Neural cell (in vitro differentiated cells): ENCODE results near the gene EMC10. TPM values are rescaled to one million over a fixed set of nuclear protein-coding genes. Genes with fewer than 3 reads are reported as not detected.
A peak's percentile ranks its signal among the peaks of the same experiment; 100 is the strongest.

Experiments
- H2AFZ ChIP-seq: fragments of 200-600, 300-800 bp; sonication (generic), shearing (Covaris generic); 2 replicates; pipeline ENCODE4 v1.6.0; 2014; ENCODE audit warnings: low read depth, mild to moderate bottlenecking, antibody characterized with exemption, low read length, moderate library complexity
- H3F3A ChIP-seq: fragments of 200-600 bp; shearing (Covaris generic); 2 replicates; pipeline ENCODE4 v1.6.1; 2016; ENCODE audit warnings: mild to moderate bottlenecking, moderate library complexity, mixed read lengths, antibody characterized with exemption, low read length; ENCODE audit not compliant: insufficient read depth, poor library complexity, severe bottlenecking
- H3K27ac ChIP-seq: fragments of 200-600, 300-800 bp; sonication (generic), shearing (Covaris generic); 2 replicates; pipeline ENCODE4 v1.5.1; 2014; ENCODE audit warnings: mild to moderate bottlenecking, low read length, moderate library complexity
- H3K27me3 ChIP-seq: fragments of 300-800, 200-600 bp; sonication (generic), shearing (Covaris generic); 2 replicates; pipeline ENCODE4 v1.6.0; 2014; ENCODE audit warnings: mild to moderate bottlenecking, low read depth, low read length, moderate library complexity; ENCODE audit not compliant: insufficient read depth
- H3K36me3 ChIP-seq: fragments of 300-800, 200-600 bp; sonication (generic), shearing (Covaris generic); 2 replicates; pipeline ENCODE4 v1.5.1; 2014; ENCODE audit warnings: mild to moderate bottlenecking, antibody characterized with exemption, low read length, moderate library complexity; ENCODE audit not compliant: insufficient read depth
- H3K4me2 ChIP-seq: fragments of 300-800, 200-600 bp; sonication (generic), shearing (Covaris generic); 2 replicates; pipeline ENCODE4 v1.6.0; 2014; ENCODE audit warnings: mild to moderate bottlenecking, low read length
- H3K4me3 ChIP-seq: fragments of 300-800, 200-600 bp; sonication (generic), shearing (Covaris generic); 2 replicates; pipeline ENCODE4 v1.5.1; 2014; ENCODE audit warnings: mild to moderate bottlenecking, low read length, moderate library complexity
- H3K79me2 ChIP-seq: fragments of 200-600 bp; shearing (Covaris generic); replicated peaks from 2 replicates; pipeline ENCODE4 v1.6.0; 2014; ENCODE audit warnings: mild to moderate bottlenecking, low read length, moderate library complexity; ENCODE audit not compliant: insufficient read depth
- H3K9ac ChIP-seq: fragments of 300-800, 200-600 bp; sonication (generic), shearing (Covaris generic); 2 replicates; pipeline ENCODE4 v1.6.1; 2016; ENCODE audit warnings: mild to moderate bottlenecking, low read length, mixed read lengths
- H3K9me2 ChIP-seq: fragments of 200-600 bp; shearing (Covaris generic); 2 replicates; pipeline ENCODE4 v1.6.1; 2016; ENCODE audit warnings: mild to moderate bottlenecking, low read length, mixed read lengths; ENCODE audit not compliant: insufficient read depth
- H3K9me3 ChIP-seq: fragments of 200-600, 300-800 bp; sonication (generic), shearing (Covaris generic); 2 replicates; pipeline ENCODE4 v1.6.1; 2016; ENCODE audit warnings: mild to moderate bottlenecking, mixed run types, low read length, moderate library complexity, mixed read lengths
- H4K20me1 ChIP-seq: fragments of 200-600 bp; shearing (Covaris generic); 2 replicates; pipeline ENCODE4 v1.6.1; 2016; ENCODE audit warnings: mild to moderate bottlenecking, mixed run types; ENCODE audit not compliant: insufficient read depth
- CTCF ChIP-seq: fragments of 450-650 bp; IDR thresholded peaks from 2 replicates; pipeline ENCODE4 v1.5.1; 2014; ENCODE audit warnings: antibody characterized with exemption, mild to moderate bottlenecking, moderate library complexity; ENCODE audit not compliant: poor library complexity, severe bottlenecking
- POLR2AphosphoS5 ChIP-seq: IDR thresholded peaks from 2 replicates; pipeline ENCODE4 v1.6.1; 2012
- RAD21 ChIP-seq: fragments of 450-650 bp; conservative IDR thresholded peaks from 2 replicates; pipeline ENCODE4 v1.6.1; 2014; ENCODE audit warnings: antibody characterized with exemption, mild to moderate bottlenecking, moderate library complexity
- SMC3 ChIP-seq: fragments of 450-650 bp; conservative IDR thresholded peaks from 2 replicates; pipeline ENCODE4 v1.6.1; 2014; ENCODE audit warnings: antibody characterized with exemption, mild to moderate bottlenecking, moderate library complexity; ENCODE audit not compliant: poor library complexity
- polyA plus RNA-seq: library from polyadenylated mRNA; depleted of rRNA; stranded (reverse); fragments of >200 nt; gene quantifications from 2 replicates; pipeline ENCODE4 v1.2.3, GENCODE V29; 2014

Gene EMC10
- polyA plus RNA-seq, 1 donor from 2014 or later = 233 TPM

- no peak overlapping the region for H3K9ac ChIP-seq
- peaks cover under 1% of the 10 kb centered on the region for H3K36me3 ChIP-seq
- H3K4me2 ChIP-seq = no peak overlapping the region
- no peak overlapping the region for H3K4me3 ChIP-seq
- H3F3A ChIP-seq = no peaks in the 10 kb centered on the region
- H3K9me2 ChIP-seq = no peaks in the 10 kb centered on the region
- H3K9me3 ChIP-seq = no peaks in the 10 kb centered on the region
- TF ChIP-seq RAD21 = peak; percentile 70
- TF ChIP-seq POLR2AphosphoS5 = no peak
- TF ChIP-seq CTCF = peak; percentile 79
- peak; percentile 77 for TF ChIP-seq SMC3
- H4K20me1 ChIP-seq = no peaks in the 10 kb centered on the region
- peaks cover 53% of the 10 kb centered on the region for H3K79me2 ChIP-seq
- H3K27ac ChIP-seq = no peak overlapping the region
- H3K27me3 ChIP-seq = no peaks in the 10 kb centered on the region
- H2AFZ ChIP-seq = no peak overlapping the region
Observed at GRCh38 chr19:50537769-50538230, 61.5 kb downstream of the EMC10 start.

Other genes starting within 250 kb of the EMC10 start
- gene KCNC3, start 147.1 kb upstream of the EMC10 start, polyA plus RNA-seq = 0.97 and 1.1 TPM in 2 replicates
- 2.2 TPM in 1 of 2 replicates, not detected in the other for gene NAPSA, start 110.9 kb upstream of the EMC10 start, polyA plus RNA-seq
- gene NR1H2, start 100.0 kb upstream of the EMC10 start, polyA plus RNA-seq = 18.5 and 27.7 TPM in 2 replicates
- 13.1 and 20.2 TPM in 2 replicates for gene POLD1, start 92.2 kb upstream of the EMC10 start, polyA plus RNA-seq
- not detected in 2 replicates for gene SPIB, start 57.6 kb upstream of the EMC10 start, polyA plus RNA-seq
- not detected in 2 replicates for gene MYBPC2, start 43.6 kb upstream of the EMC10 start, polyA plus RNA-seq
- 3.3 and 6.5 TPM in 2 replicates for gene GARIN5A, start 341 bp downstream of the EMC10 start, polyA plus RNA-seq
- 6.6 and 10.7 TPM in 2 replicates for gene JOSD2, start 34.7 kb downstream of the EMC10 start, polyA plus RNA-seq
- 0.98 TPM in 1 of 2 replicates, not detected in the other for gene ASPDH, start 37.4 kb downstream of the EMC10 start, polyA plus RNA-seq
- gene LRRC4B, start 91.9 kb downstream of the EMC10 start, polyA plus RNA-seq = 83.1 and 98.9 TPM in 2 replicates
- 14.8 and 18.6 TPM in 2 replicates for gene SYT3, start 163.4 kb downstream of the EMC10 start, polyA plus RNA-seq
- gene C19orf81, start 172.9 kb downstream of the EMC10 start, polyA plus RNA-seq = 17.0 and 28.3 TPM in 2 replicates
- 3.2 and 7.9 TPM in 2 replicates for gene SHANK1, start 243.3 kb downstream of the EMC10 start, polyA plus RNA-seq
- 18.4 and 19.5 TPM in 2 replicates for gene CLEC11A, start 246.9 kb downstream of the EMC10 start, polyA plus RNA-seq